Measurements from ENCODE around the gene SPAG4. TPM values are rescaled to one million over a fixed set of nuclear protein-coding genes. Genes with fewer than 3 reads are reported as not detected.

Gene SPAG4
- total RNA-seq, 1 donor from 2014 or later = 2.3 TPM

- Mint-ChIP-seq H3K9me3 (no peaks in the 10 kb centered on the region), H3K27me3 (ENCODE audit: low read depth) (no peaks in the 10 kb centered on the region), H3K4me1 (peaks cover 63% of the 10 kb centered on the region), H3K36me3 (ENCODE audit: low read depth) (no peaks in the 10 kb centered on the region), H3K4me3 (peak overlapping the region; percentile 99), H3K27ac (ENCODE audit: unreplicated experiment) (no peak overlapping the region)
- no peak for TF ChIP-seq CTCF (conservative IDR thresholded peaks at IDR 0.05)
- no peak for DNase-seq (ENCODE audit: low read depth, low spot score)
Observed at GRCh38 chr20:35661053-35661452, 45.4 kb downstream of the SPAG4 start.

- TF ChIP-seq CTCF (conservative IDR thresholded peaks at IDR 0.05) = no peak
- Mint-ChIP-seq H3K4me3 (peak overlapping the region; percentile 99), H3K4me1 (peaks cover 63% of the 10 kb centered on the region), H3K27ac (ENCODE audit: unreplicated experiment) (no peak overlapping the region), H3K9me3 (no peaks in the 10 kb centered on the region), H3K27me3 (ENCODE audit: low read depth) (no peaks in the 10 kb centered on the region), H3K36me3 (ENCODE audit: low read depth) (no peaks in the 10 kb centered on the region)
- DNase-seq (ENCODE audit: low read depth, low spot score) = no peak
Observed at GRCh38 chr20:35661908-35662307, 46.3 kb downstream of the SPAG4 start.

GRCh38 chr20:35662551-35662950 is 46.9 kb downstream of the SPAG4 start:
- no peaks in the 10 kb centered on the region for H3K9me3 Mint-ChIP-seq
- peaks cover 58% of the 10 kb centered on the region for H3K4me1 Mint-ChIP-seq
- peak overlapping the region; percentile 99 for H3K4me3 Mint-ChIP-seq
- H3K27me3 Mint-ChIP-seq (ENCODE audit: low read depth) = no peaks in the 10 kb centered on the region
- no peaks in the 10 kb centered on the region for H3K36me3 Mint-ChIP-seq (ENCODE audit: low read depth)
- no peak overlapping the region for H3K27ac Mint-ChIP-seq (ENCODE audit: unreplicated experiment)
- DNase-seq (ENCODE audit: low read depth, low spot score) = no peak
- no peak for TF ChIP-seq CTCF (conservative IDR thresholded peaks at IDR 0.05)

GRCh38 chr20:35663516-35664465 is 48.2 kb downstream of the SPAG4 start:
- H3K4me1 Mint-ChIP-seq = peaks cover 56% of the 10 kb centered on the region
- TF ChIP-seq CTCF (conservative IDR thresholded peaks at IDR 0.05) = peak; percentile 5
- H3K27ac Mint-ChIP-seq (ENCODE audit: unreplicated experiment) = peak overlapping the region; percentile 100
- no peaks in the 10 kb centered on the region for H3K27me3 Mint-ChIP-seq (ENCODE audit: low read depth)
- DNase-seq (ENCODE audit: low read depth, low spot score) = peak; percentile 12
- H3K4me3 Mint-ChIP-seq = peak overlapping the region; percentile 99
- no peaks in the 10 kb centered on the region for H3K36me3 Mint-ChIP-seq (ENCODE audit: low read depth)
- H3K9me3 Mint-ChIP-seq = no peaks in the 10 kb centered on the region

GRCh38 chr20:35664466-35665206 is 49.0 kb downstream of the SPAG4 start, which contains the start of the genes CPNE1 and RBM12:
TSS of gene CPNE1 (minus strand) at chr20:35664900. CDS start at chr20:35632923, 31,977 bp downstream.
TSS of gene RBM12 (minus strand) at chr20:35664900. CDS start at chr20:35655322, 9,578 bp downstream.
- Mint-ChIP-seq H3K36me3 (ENCODE audit: low read depth) (no peaks in the 10 kb centered on the region), H3K9me3 (no peaks in the 10 kb centered on the region), H3K27me3 (ENCODE audit: low read depth) (no peaks in the 10 kb centered on the region), H3K4me3 (peak within 1 kb of the TSS; percentile 99), H3K4me1 (peaks cover 49% of the 10 kb centered on the region), H3K27ac (ENCODE audit: unreplicated experiment) (peak within 1 kb of the TSS; percentile 100)
- TF ChIP-seq CTCF (conservative IDR thresholded peaks at IDR 0.05) = no peak
- peak; percentile 93 for DNase-seq (ENCODE audit: low read depth, low spot score)
